IPS-18a (cell line): ENCODE results near the gene SPINK8.
"Not testable (repeated sequence)": the region's sequence is repeated elsewhere in the genome, so short reads cannot be mapped to it uniquely, and the experiment has no call there.

Source experiments
- H3K27ac ChIP-seq: one replicate; pipeline ENCODE4 v1.5.1; 2013; ENCODE audit warnings: low read length
- H3K27me3 ChIP-seq: one replicate; pipeline ENCODE4 v1.6.1; 2013; ENCODE audit warnings: mild to moderate bottlenecking, low read length; ENCODE audit not compliant: control insufficient read depth, insufficient read depth
- H3K36me3 ChIP-seq: one replicate; pipeline ENCODE4 v1.6.1; 2013; ENCODE audit warnings: low read depth, low read length; ENCODE audit not compliant: control insufficient read depth
- H3K4me1 ChIP-seq: one replicate; pipeline ENCODE4 v1.6.1; 2013; ENCODE audit warnings: low read depth, low read length; ENCODE audit not compliant: control insufficient read depth
- H3K4me3 ChIP-seq: one replicate; pipeline ENCODE4 v1.5.1; 2013; ENCODE audit warnings: low read length
- H3K9ac ChIP-seq: one replicate; pipeline ENCODE4 v1.6.1; 2013; ENCODE audit warnings: mild to moderate bottlenecking, low read length, moderate library complexity
- H3K9me3 ChIP-seq: one replicate; pipeline ENCODE4 v1.6.1; 2013; ENCODE audit warnings: low read depth, low read length; ENCODE audit not compliant: control insufficient read depth

The SPINK8 gene

GRCh38 chr3:48352546-48352945 is 19.1 kb upstream of the SPINK8 start:
- no peaks in the 10 kb centered on the region for H3K4me1 ChIP-seq
- no peak overlapping the region for H3K4me3 ChIP-seq
- H3K36me3 ChIP-seq = no peaks in the 10 kb centered on the region
- no peak overlapping the region for H3K27ac ChIP-seq
- no peaks in the 10 kb centered on the region for H3K9me3 ChIP-seq
- H3K27me3 ChIP-seq = no peaks in the 10 kb centered on the region
- H3K9ac ChIP-seq = no peak overlapping the region

GRCh38 chr3:48347500-48347899 is 14.0 kb upstream of the SPINK8 start:
- Histone ChIP-seq H3K4me3 (no peak overlapping the region), H3K27ac (no peak overlapping the region), H3K4me1 (no peaks in the 10 kb centered on the region), H3K27me3 (peaks cover 6% of the 10 kb centered on the region), H3K36me3 (no peaks in the 10 kb centered on the region), H3K9ac (no peak overlapping the region), H3K9me3 (no peaks in the 10 kb centered on the region)

- no peak overlapping the region for H3K9ac ChIP-seq
- H3K36me3 ChIP-seq = no peaks in the 10 kb centered on the region
- H3K9me3 ChIP-seq = no peaks in the 10 kb centered on the region
- H3K27me3 ChIP-seq = peaks cover 6% of the 10 kb centered on the region
- no peak overlapping the region for H3K27ac ChIP-seq
- no peaks in the 10 kb centered on the region for H3K4me1 ChIP-seq
- no peak overlapping the region for H3K4me3 ChIP-seq
Observed at GRCh38 chr3:48345946-48346572, 12.6 kb upstream of the SPINK8 start.

GRCh38 chr3:48344867-48345507 is 11.5 kb upstream of the SPINK8 start:
- Histone ChIP-seq H3K9ac (no peak overlapping the region), H3K36me3 (no peaks in the 10 kb centered on the region), H3K9me3 (no peaks in the 10 kb centered on the region), H3K27me3 (peaks cover 6% of the 10 kb centered on the region), H3K4me3 (no peak overlapping the region), H3K4me1 (no peaks in the 10 kb centered on the region), H3K27ac (no peak overlapping the region)

- Histone ChIP-seq H3K4me3 (no peak overlapping the region), H3K27me3 (peaks cover 6% of the 10 kb centered on the region), H3K9ac (no peak overlapping the region), H3K27ac (no peak overlapping the region), H3K36me3 (no peaks in the 10 kb centered on the region), H3K4me1 (no peaks in the 10 kb centered on the region), H3K9me3 (no peaks in the 10 kb centered on the region)
Observed at GRCh38 chr3:48343432-48343831, 10.0 kb upstream of the SPINK8 start.

GRCh38 chr3:48338635-48339034 is 5.2 kb upstream of the SPINK8 start:
- H3K27ac ChIP-seq = no peak overlapping the region
- no peaks in the 10 kb centered on the region for H3K36me3 ChIP-seq

GRCh38 chr3:48337536-48337935 is 4.1 kb upstream of the SPINK8 start:
- not testable (repeated sequence) for H3K4me1 ChIP-seq, H3K9ac ChIP-seq, H3K27me3 ChIP-seq, H3K36me3 ChIP-seq, H3K27ac ChIP-seq, H3K4me3 ChIP-seq, H3K9me3 ChIP-seq

More at GRCh38 chr3:48338635-48339034, 5.2 kb upstream of the SPINK8 start:
- no peaks in the 10 kb centered on the region for H3K9me3 ChIP-seq
- no peaks in the 10 kb centered on the region for H3K27me3 ChIP-seq
- H3K4me1 ChIP-seq = no peaks in the 10 kb centered on the region
- H3K4me3 ChIP-seq = no peak overlapping the region
- H3K9ac ChIP-seq = no peak overlapping the region

GRCh38 chr3:48335286-48335685 is 1.8 kb upstream of the SPINK8 start:
- H3K36me3 ChIP-seq, H3K4me1 ChIP-seq, H3K9ac ChIP-seq: not testable (repeated sequence)

GRCh38 chr3:48334605-48335004 is 1.1 kb upstream of the SPINK8 start:
- H3K9ac ChIP-seq = no peak overlapping the region
- no peaks in the 10 kb centered on the region for H3K36me3 ChIP-seq
- H3K4me1 ChIP-seq = no peaks in the 10 kb centered on the region
- no peaks in the 10 kb centered on the region for H3K27me3 ChIP-seq
- H3K4me3 ChIP-seq = no peak overlapping the region
- H3K27ac ChIP-seq = no peak overlapping the region
- H3K9me3 ChIP-seq = no peaks in the 10 kb centered on the region

More at GRCh38 chr3:48335286-48335685, 1.8 kb upstream of the SPINK8 start:
- H3K4me3 ChIP-seq, H3K27me3 ChIP-seq, H3K9me3 ChIP-seq, H3K27ac ChIP-seq: not testable (repeated sequence)

- H3K4me3 ChIP-seq, H3K4me1 ChIP-seq, H3K36me3 ChIP-seq, H3K27me3 ChIP-seq, H3K9me3 ChIP-seq, H3K9ac ChIP-seq, H3K27ac ChIP-seq: not testable (repeated sequence)
Observed at GRCh38 chr3:48331706-48332435, 1.6 kb downstream of the SPINK8 start.

GRCh38 chr3:48320996-48321395 is 12.5 kb downstream of the SPINK8 start:
- Histone ChIP-seq H3K36me3 (no peaks in the 10 kb centered on the region), H3K27ac (no peak overlapping the region), H3K27me3 (no peaks in the 10 kb centered on the region), H3K4me1 (no peaks in the 10 kb centered on the region), H3K4me3 (no peak overlapping the region), H3K9ac (no peak overlapping the region), H3K9me3 (no peaks in the 10 kb centered on the region)
